HepG2 (cell line): ENCODE data around the gene CDK11B. TPM values are rescaled to one million over a fixed set of nuclear protein-coding genes. Genes with fewer than 3 reads are reported as not detected.

Experiments used
- ARNT2 ChIP-seq: sonication (generic); formaldehyde crosslinking; IDR thresholded peaks from 2 replicates; pipeline ENCODE4 v1.8.0; 2022; ENCODE audit warnings: mild to moderate bottlenecking, low read depth, missing genetic modification reagents, moderate library complexity
- FOXO1 ChIP-seq: sonication (generic); formaldehyde crosslinking; IDR thresholded peaks from 2 replicates; pipeline ENCODE4 v1.4.0; 2020; ENCODE audit warnings: missing genetic modification reagents
- KAT8 ChIP-seq: IDR thresholded peaks from 2 replicates; pipeline ENCODE4 v1.6.1; 2016; ENCODE audit warnings: missing genetic modification reagents, missing compliant biosample characterization
- KDM4B ChIP-seq: sonication (generic); formaldehyde crosslinking; IDR thresholded peaks from 2 replicates; pipeline ENCODE4 v1.4.0; 2020; ENCODE audit warnings: missing genetic modification reagents
- KDM5B ChIP-seq: sonication (generic); formaldehyde crosslinking; IDR thresholded peaks from 2 replicates; pipeline ENCODE4 v1.4.0; 2020; ENCODE audit warnings: missing genetic modification reagents, mild to moderate bottlenecking, borderline replicate concordance
- SMAD1 ChIP-seq: sonication (generic); formaldehyde crosslinking; IDR thresholded peaks from 2 replicates; pipeline ENCODE4 v1.4.0; 2020; ENCODE audit warnings: missing genetic modification reagents, low read depth, mild to moderate bottlenecking, borderline replicate concordance
- TBX2 ChIP-seq: sonication (generic); formaldehyde crosslinking; IDR thresholded peaks from 2 replicates; pipeline ENCODE4 v1.5.0; 2020; ENCODE audit warnings: missing genetic modification reagents, mild to moderate bottlenecking, borderline replicate concordance
- YY1 ChIP-seq: IDR thresholded peaks from 2 replicates; pipeline ENCODE4 v1.6.1; 2011; ENCODE audit warnings: low read length, low read depth, moderate library complexity, mild to moderate bottlenecking; ENCODE audit not compliant: insufficient read depth, insufficient replicate concordance
- ZNF552 ChIP-seq: sonication (generic); formaldehyde crosslinking; IDR thresholded peaks from 2 replicates; pipeline ENCODE4 v1.9.0; 2022; ENCODE audit warnings: missing genetic modification reagents, mild to moderate bottlenecking, borderline replicate concordance
- ZNF605 ChIP-seq: sonication (generic); formaldehyde crosslinking; IDR thresholded peaks from 2 replicates; pipeline ENCODE4 v1.8.0; 2022; ENCODE audit warnings: mild to moderate bottlenecking, missing genetic modification reagents
- ZNF709 ChIP-seq: sonication (generic); formaldehyde crosslinking; IDR thresholded peaks from 2 replicates; pipeline ENCODE4 v1.5.0; 2020; ENCODE audit warnings: mild to moderate bottlenecking, missing genetic modification reagents
- ZSCAN29 ChIP-seq: sonication (generic); formaldehyde crosslinking; conservative IDR thresholded peaks from 2 replicates; pipeline ENCODE4 v1.4.0; 2020; ENCODE audit warnings: mild to moderate bottlenecking, missing genetic modification reagents
- polyA plus RNA-seq, 8 experiments: library from polyadenylated mRNA; depleted of rRNA in 3 of 8; stranded (reverse) in 7 of 8; unstranded in 1 of 8; fragments of >200 nt; fragmentation: Illumina TruSeq in 4 of 8; extraction: Trizol in 4 of 8; gene quantifications; 2 replicates each; pipeline versions ENCODE4 v1.2.1 to v1.2.3, GENCODE V29; 2011 to 2016; ENCODE audit warnings: low read depth in 4 of 8, missing spikeins in 1 of 8, mixed read lengths in 1 of 8; ENCODE audit not compliant: insufficient read depth in 1 of 8
- total RNA-seq, 5 experiments: library from RNA; depleted of rRNA; stranded (reverse); fragments of >200 nt; fragmentation: Illumina TruSeq; extraction: Trizol; gene quantifications; 2 replicates each; pipeline ENCODE4 v1.2.3, GENCODE V29; 2016; ENCODE audit warnings: low read depth in 1 of 5
- TF ChIP-seq, protein P1 (sequence below): sonication (generic); formaldehyde crosslinking; IDR thresholded peaks from 2 replicates; pipeline ENCODE4 v1.4.0; 2020; ENCODE audit warnings: mild to moderate bottlenecking, missing genetic modification reagents
- TF ChIP-seq, protein P2 (sequence below): IDR thresholded peaks from 2 replicates; pipeline ENCODE4 v1.4.0; 2020; ENCODE audit warnings: mild to moderate bottlenecking, missing genetic modification reagents
- TF ChIP-seq, protein P3 (sequence below): sonication (generic); formaldehyde crosslinking; IDR thresholded peaks from 2 replicates; pipeline ENCODE4 v1.4.0; 2020; ENCODE audit warnings: mild to moderate bottlenecking, low read depth, missing genetic modification reagents
- TF ChIP-seq, protein P4 (sequence below): sonication (generic); formaldehyde crosslinking; IDR thresholded peaks from 2 replicates; pipeline ENCODE4 v1.4.0; 2020; ENCODE audit warnings: missing genetic modification reagents

Gene CDK11B
- total and polyA plus RNA-seq, 2 of the 13 experiments (the other 11 are each of a cell fraction or from before 2014, with no cell fraction given), result 3.6 to 15.1 TPM

DNA sequence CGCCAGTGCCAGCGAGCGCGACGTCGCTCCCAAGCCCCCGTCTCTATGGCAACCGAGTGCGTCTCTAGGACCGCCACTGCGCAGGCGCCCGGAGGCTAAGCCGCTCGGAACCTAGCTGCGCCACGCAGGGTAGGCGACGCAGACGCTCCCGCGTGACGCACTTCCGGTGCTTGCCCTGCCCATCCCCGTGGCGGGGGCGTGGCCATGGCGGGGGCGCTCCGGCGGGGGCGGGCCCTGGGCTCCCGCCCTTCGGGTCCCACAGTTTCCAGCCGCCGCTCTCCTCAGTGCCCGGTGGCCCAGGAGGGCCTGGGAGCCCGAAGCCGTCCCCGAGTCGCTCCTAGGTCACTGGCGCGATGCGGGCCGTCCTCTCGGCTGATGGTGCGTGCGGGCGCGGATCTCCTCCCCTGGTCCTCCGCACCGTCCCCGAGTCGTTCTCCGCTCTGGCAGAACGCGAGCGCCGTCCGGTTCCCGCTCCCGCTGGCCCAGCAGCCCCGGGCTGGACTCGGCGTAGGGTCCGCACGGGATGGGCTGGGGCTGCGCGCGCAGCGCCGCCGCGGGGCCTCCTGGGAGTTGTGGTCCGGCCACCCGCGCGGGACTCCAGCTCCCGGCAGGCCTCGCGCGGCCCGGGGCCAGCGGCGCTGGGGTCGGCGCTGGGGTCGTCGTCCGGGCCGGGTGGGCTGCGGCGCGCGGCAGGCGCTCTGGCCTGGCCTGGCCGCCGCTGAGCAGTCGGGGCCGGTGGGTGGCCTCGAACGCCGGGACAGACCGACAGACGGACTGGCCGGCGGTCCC lies 43.4 kb downstream of the CDK11B start, which contains the start of gene MIB2 (continued):
- TF ChIP-seq KDM4B (CRISPR knock-in tag) (no peak; the same call in 1 of the 2 replicates), FOXO1 (CRISPR knock-in tag) (peak; percentile 37; the same call in 1 of the 2 replicates), SMAD1 (CRISPR knock-in tag) (peak; percentile 46; the same call in 1 of the 2 replicates), ZSCAN29 (CRISPR knock-in tag) (peak; percentile 83; the same call in 1 of the 2 replicates), ARNT2 (CRISPR knock-in tag) (peak; percentile 91), KAT8 (CRISPR knock-in tag) (peak; percentile 89), KDM5B (CRISPR knock-in tag) (peak; percentile 86), ZNF709 (CRISPR knock-in tag) (peak; percentile 40), TBX2 (CRISPR knock-in tag) (peak; percentile 73; the same call in 1 of the 2 replicates), ZNF605 (CRISPR knock-in tag) (0 out of 2 replicates have a peak, but pooled peaks have one; percentile 13), ZNF552 (CRISPR knock-in tag) (peak; percentile 95), YY1 (peak; percentile 69)
- TF ChIP-seq, protein P1, sequence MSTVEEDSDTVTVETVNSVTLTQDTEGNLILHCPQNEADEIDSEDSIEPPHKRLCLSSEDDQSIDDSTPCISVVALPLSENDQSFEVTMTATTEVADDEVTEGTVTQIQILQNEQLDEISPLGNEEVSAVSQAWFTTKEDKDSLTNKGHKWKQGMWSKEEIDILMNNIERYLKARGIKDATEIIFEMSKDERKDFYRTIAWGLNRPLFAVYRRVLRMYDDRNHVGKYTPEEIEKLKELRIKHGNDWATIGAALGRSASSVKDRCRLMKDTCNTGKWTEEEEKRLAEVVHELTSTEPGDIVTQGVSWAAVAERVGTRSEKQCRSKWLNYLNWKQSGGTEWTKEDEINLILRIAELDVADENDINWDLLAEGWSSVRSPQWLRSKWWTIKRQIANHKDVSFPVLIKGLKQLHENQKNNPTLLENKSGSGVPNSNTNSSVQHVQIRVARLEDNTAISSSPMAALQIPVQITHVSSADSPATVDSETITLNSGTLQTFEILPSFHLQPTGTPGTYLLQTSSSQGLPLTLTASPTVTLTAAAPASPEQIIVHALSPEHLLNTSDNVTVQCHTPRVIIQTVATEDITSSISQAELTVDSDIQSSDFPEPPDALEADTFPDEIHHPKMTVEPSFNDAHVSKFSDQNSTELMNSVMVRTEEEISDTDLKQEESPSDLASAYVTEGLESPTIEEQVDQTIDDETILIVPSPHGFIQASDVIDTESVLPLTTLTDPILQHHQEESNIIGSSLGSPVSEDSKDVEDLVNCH (CRISPR knock-in tag), result 0 out of 2 replicates have a peak, but pooled peaks have one; percentile 83
- TF ChIP-seq, protein P2, sequence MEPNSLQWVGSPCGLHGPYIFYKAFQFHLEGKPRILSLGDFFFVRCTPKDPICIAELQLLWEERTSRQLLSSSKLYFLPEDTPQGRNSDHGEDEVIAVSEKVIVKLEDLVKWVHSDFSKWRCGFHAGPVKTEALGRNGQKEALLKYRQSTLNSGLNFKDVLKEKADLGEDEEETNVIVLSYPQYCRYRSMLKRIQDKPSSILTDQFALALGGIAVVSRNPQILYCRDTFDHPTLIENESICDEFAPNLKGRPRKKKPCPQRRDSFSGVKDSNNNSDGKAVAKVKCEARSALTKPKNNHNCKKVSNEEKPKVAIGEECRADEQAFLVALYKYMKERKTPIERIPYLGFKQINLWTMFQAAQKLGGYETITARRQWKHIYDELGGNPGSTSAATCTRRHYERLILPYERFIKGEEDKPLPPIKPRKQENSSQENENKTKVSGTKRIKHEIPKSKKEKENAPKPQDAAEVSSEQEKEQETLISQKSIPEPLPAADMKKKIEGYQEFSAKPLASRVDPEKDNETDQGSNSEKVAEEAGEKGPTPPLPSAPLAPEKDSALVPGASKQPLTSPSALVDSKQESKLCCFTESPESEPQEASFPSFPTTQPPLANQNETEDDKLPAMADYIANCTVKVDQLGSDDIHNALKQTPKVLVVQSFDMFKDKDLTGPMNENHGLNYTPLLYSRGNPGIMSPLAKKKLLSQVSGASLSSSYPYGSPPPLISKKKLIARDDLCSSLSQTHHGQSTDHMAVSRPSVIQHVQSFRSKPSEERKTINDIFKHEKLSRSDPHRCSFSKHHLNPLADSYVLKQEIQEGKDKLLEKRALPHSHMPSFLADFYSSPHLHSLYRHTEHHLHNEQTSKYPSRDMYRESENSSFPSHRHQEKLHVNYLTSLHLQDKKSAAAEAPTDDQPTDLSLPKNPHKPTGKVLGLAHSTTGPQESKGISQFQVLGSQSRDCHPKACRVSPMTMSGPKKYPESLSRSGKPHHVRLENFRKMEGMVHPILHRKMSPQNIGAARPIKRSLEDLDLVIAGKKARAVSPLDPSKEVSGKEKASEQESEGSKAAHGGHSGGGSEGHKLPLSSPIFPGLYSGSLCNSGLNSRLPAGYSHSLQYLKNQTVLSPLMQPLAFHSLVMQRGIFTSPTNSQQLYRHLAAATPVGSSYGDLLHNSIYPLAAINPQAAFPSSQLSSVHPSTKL (CRISPR knock-in tag), result 0 out of 2 replicates have a peak, but pooled peaks have one; percentile 20
- TF ChIP-seq, protein P3, sequence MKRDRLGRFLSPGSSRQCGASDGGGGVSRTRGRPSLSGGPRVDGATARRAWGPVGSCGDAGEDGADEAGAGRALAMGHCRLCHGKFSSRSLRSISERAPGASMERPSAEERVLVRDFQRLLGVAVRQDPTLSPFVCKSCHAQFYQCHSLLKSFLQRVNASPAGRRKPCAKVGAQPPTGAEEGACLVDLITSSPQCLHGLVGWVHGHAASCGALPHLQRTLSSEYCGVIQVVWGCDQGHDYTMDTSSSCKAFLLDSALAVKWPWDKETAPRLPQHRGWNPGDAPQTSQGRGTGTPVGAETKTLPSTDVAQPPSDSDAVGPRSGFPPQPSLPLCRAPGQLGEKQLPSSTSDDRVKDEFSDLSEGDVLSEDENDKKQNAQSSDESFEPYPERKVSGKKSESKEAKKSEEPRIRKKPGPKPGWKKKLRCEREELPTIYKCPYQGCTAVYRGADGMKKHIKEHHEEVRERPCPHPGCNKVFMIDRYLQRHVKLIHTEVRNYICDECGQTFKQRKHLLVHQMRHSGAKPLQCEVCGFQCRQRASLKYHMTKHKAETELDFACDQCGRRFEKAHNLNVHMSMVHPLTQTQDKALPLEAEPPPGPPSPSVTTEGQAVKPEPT (CRISPR knock-in tag), result peak; percentile 74; the same call in 1 of the 2 replicates
- TF ChIP-seq, protein P4, sequence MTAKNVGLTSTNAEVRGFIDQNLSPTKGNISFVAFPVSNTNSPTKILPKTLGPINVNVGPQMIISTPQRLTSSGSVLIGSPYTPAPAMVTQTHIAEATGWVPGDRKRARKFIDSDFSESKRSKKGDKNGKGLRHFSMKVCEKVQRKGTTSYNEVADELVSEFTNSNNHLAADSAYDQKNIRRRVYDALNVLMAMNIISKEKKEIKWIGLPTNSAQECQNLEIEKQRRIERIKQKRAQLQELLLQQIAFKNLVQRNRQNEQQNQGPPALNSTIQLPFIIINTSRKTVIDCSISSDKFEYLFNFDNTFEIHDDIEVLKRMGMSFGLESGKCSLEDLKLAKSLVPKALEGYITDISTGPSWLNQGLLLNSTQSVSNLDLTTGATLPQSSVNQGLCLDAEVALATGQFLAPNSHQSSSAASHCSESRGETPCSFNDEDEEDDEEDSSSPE (CRISPR knock-in tag), result peak; percentile 29; the same call in 1 of the 2 replicates
